Thyroid gland (tissue), 4 donors: Measurements from ENCODE around the gene MMP24.

ENCODE experiments used
- POLR2A ChIP-seq, 2 donors: fragments of 450-650 bp; IDR thresholded peaks; one replicate each; pipeline ENCODE4 v1.6.1; 2017; ENCODE audit warnings: antibody characterized with exemption in 2 of 2, mild to moderate bottlenecking in 2 of 2, moderate library complexity in 1 of 2
- TF ChIP-seq, protein P1 (sequence below), 6 experiments: fragments of 200-600 bp in 3 of 6; fragments of 450-650 bp in 3 of 6; sonication (generic) in 3 of 6; IDR thresholded peaks; one replicate each; pipeline ENCODE4 v1.5.1; 2016 to 2019; ENCODE audit warnings: antibody characterized with exemption in 6 of 6, mild to moderate bottlenecking in 2 of 6, inconsistent platforms in 1 of 6, moderate library complexity in 1 of 6

DNA sequence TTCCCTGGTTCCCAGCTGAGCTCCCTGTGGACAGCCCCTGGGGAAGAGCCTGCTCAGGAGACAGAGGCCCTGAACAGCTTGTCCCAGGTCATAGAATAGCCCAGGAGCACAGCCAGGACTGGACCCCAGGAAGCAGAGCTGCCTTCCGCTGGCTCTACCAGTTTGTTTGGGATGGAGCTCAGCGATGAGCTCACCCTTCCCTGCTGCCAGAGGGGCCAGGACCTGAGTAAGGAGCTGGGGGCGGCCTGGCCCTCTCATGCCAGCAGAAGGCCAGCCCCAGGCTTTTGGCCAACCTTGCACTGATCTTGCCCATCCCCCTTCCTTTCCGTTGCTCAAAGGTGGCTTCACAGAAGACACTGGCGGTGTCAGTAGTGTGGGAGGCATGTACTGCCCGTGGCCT lies 33.9 kb downstream of the MMP24 start:
- TF ChIP-seq, protein P1, sequence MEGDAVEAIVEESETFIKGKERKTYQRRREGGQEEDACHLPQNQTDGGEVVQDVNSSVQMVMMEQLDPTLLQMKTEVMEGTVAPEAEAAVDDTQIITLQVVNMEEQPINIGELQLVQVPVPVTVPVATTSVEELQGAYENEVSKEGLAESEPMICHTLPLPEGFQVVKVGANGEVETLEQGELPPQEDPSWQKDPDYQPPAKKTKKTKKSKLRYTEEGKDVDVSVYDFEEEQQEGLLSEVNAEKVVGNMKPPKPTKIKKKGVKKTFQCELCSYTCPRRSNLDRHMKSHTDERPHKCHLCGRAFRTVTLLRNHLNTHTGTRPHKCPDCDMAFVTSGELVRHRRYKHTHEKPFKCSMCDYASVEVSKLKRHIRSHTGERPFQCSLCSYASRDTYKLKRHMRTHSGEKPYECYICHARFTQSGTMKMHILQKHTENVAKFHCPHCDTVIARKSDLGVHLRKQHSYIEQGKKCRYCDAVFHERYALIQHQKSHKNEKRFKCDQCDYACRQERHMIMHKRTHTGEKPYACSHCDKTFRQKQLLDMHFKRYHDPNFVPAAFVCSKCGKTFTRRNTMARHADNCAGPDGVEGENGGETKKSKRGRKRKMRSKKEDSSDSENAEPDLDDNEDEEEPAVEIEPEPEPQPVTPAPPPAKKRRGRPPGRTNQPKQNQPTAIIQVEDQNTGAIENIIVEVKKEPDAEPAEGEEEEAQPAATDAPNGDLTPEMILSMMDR (IDR thresholded peaks at IDR 0.05) = no peak
- TF ChIP-seq POLR2A (IDR thresholded peaks at IDR 0.05) = no peak
